ENCODE measurements around the gene ASIC3. TPM values are rescaled to one million over a fixed set of nuclear protein-coding genes. Genes with fewer than 3 reads are reported as not detected.
A peak's percentile ranks its signal among the peaks of the same experiment; 100 is the strongest.

Gene ASIC3
- polyA plus RNA-seq (2013, experiment 1 of 2) = 0.99 TPM
- 1.0 TPM for polyA plus RNA-seq (2013, experiment 2 of 2)

DNA sequence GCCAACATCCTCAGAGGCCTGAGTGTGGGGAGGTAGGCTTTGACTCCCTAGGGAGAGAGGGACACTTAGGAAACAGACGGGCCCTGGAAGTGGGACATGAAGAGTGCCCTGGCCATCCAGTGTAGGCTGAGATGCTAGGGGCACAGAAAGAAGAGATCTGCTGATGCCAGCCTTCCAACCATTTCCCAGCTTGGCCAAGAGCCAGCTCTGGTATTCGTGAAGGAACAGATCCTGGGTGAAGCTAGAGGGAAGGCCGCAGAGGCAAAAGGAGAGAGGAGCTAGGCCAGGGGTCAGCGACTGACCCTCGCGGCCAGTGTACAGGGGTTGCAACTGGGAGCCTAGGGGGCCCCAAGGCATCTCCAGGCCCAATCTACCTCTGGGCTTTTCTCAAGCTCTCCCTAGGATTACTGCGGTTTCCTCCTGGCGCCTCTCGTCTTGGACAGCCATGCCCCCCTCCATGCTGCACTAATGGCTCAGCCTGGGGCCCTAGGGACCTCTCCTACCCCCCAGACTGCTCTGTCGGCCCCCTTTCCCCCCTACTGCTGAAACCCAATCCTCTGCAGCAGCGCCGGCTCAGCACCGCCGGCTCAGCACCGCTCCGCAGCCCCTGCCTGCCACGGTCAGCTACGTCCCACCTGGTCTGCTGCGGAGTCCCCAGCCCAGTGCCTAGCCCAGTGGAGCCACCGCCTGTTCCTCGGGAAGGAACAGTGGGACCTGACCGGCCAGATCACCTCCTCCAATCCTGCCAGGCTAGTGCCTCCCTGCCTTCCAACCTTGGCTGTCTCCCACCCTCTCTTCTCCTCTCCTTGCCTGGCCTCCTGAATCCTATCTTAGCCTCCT lies at the start of gene ASIC3:
TSS of gene ASIC3 (plus strand) at position 556 of the 840 bp plus-strand sequence. CDS start 355 bp downstream, outside the sequence.
- H2BK12ac ChIP-seq (ENCODE audit: low read length in 2 of 2) = no peak within 1 kb of the TSS
- no peak within 1 kb of the TSS for H4K8ac ChIP-seq (ENCODE audit: low read length)
- H3K27ac ChIP-seq (ENCODE audit: low read length, poor library complexity, severe bottlenecking) = no peak within 1 kb of the TSS
- H3K18ac ChIP-seq (ENCODE audit: low read depth in 1 of 2, low read length in 2 of 2) = no peak within 1 kb of the TSS
- no peak within 1 kb of the TSS for H3K14ac ChIP-seq (ENCODE audit: low read length in 2 of 2)
- no peak within 1 kb of the TSS for H2AK5ac ChIP-seq (ENCODE audit: low read length, severe bottlenecking)
- no peaks in the 10 kb centered on the region for H3K9me3 ChIP-seq (ENCODE audit: control insufficient read depth, low read length)
- peaks cover 8 to 16% of the 10 kb centered on the region in 2 experiments for H3K27me3 ChIP-seq (ENCODE audit: control insufficient read depth in 1 of 2, insufficient read depth in 1 of 2, low read length in 2 of 2)
- no peak within 1 kb of the TSS for H3K4ac ChIP-seq (ENCODE audit: low read depth in 1 of 2, low read length in 2 of 2)
- no peak within 1 kb of the TSS for H2BK5ac ChIP-seq (ENCODE audit: low read depth, low read length, poor library complexity, severe bottlenecking)
- WGBS = 88% methylated on average over 22 of the region's 22 CpGs
- no peak for DNase-seq
- H3K79me1 ChIP-seq (replicated peaks; ENCODE audit: low read length, poor library complexity, severe bottlenecking) = no peaks in the 10 kb centered on the region
- no peak within 1 kb of the TSS for H3K4me2 ChIP-seq (ENCODE audit: low read length, poor library complexity, severe bottlenecking)
- no peak within 1 kb of the TSS for H3K23ac ChIP-seq (ENCODE audit: low read length in 2 of 2)
- peak within 1 kb of the TSS; percentile 55 for H3K9ac ChIP-seq (ENCODE audit: low read length)
- no peak within 1 kb of the TSS for H2AFZ ChIP-seq (ENCODE audit: low read depth, low read length)
- H4K91ac ChIP-seq (ENCODE audit: low read length) = peak within 1 kb of the TSS; percentile 52
- H2BK15ac ChIP-seq (ENCODE audit: low read depth, poor library complexity, severe bottlenecking) = peak within 1 kb of the TSS; percentile 83
- peaks cover 17% of the 10 kb centered on the region for H3K4me1 ChIP-seq (ENCODE audit: control insufficient read depth, insufficient read depth, low read depth, low read length)
- H3K36me3 ChIP-seq (ENCODE audit: control insufficient read depth in 1 of 2, insufficient read depth in 2 of 2, low read depth in 1 of 2, low read length in 2 of 2) = peaks cover 11 to 46% of the 10 kb centered on the region in 2 experiments
- no peak within 1 kb of the TSS for H2BK120ac ChIP-seq (ENCODE audit: low read depth, low read length)
- H3K4me3 ChIP-seq (ENCODE audit: insufficient read depth in 1 of 2, low read depth in 1 of 2, low read length in 2 of 2) = no peak within 1 kb of the TSS

DNA sequence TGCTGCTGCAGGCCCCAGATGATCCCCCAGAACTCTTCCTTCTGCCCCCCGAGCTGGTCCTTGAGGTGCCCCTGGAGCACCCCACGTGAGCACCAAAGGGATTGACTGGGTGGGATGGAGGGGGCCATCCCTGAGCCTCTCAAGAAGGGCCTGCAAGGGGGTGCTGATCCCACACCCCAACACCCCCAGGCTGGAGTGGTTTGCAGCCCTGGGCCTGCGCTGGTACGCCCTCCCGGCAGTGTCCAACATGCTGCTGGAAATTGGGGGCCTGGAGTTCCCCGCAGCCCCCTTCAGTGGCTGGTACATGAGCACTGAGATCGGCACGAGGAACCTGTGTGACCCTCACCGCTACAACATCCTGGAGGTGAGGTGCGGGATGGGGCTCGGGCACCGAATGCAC lies 49.3 kb upstream of the ASIC3 start:
- Histone ChIP-seq H3K4me2 (ENCODE audit: low read length, poor library complexity, severe bottlenecking) (no peak overlapping the region), H3K27me3 (ENCODE audit: control insufficient read depth in 1 of 2, insufficient read depth in 1 of 2, low read length in 2 of 2) (peaks cover 22 to 63% of the 10 kb centered on the region in 2 experiments), H4K8ac (ENCODE audit: low read length) (no peak overlapping the region), H3K4me1 (ENCODE audit: control insufficient read depth, insufficient read depth, low read depth, low read length) (peaks cover 2% of the 10 kb centered on the region), H3K9me3 (ENCODE audit: control insufficient read depth, low read length) (no peaks in the 10 kb centered on the region), H2BK120ac (ENCODE audit: low read depth, low read length) (no peak overlapping the region), H2AFZ (ENCODE audit: low read depth, low read length) (no peak overlapping the region), H4K91ac (ENCODE audit: low read length) (no peak overlapping the region), H3K4ac (ENCODE audit: low read depth in 1 of 2, low read length in 2 of 2) (no peak overlapping the region), H3K36me3 (ENCODE audit: control insufficient read depth in 1 of 2, insufficient read depth in 2 of 2, low read depth in 1 of 2, low read length in 2 of 2) (no peaks in the 10 kb centered on the region), H3K23ac (ENCODE audit: low read length in 2 of 2) (no peak overlapping the region), H3K14ac (ENCODE audit: low read length in 2 of 2) (no peak overlapping the region), H3K9ac (ENCODE audit: low read length) (no peak overlapping the region), H2AK5ac (ENCODE audit: low read length, severe bottlenecking) (no peak overlapping the region), H2BK15ac (ENCODE audit: low read depth, poor library complexity, severe bottlenecking) (no peak overlapping the region), H3K18ac (ENCODE audit: low read depth in 1 of 2, low read length in 2 of 2) (no peak overlapping the region), H3K79me1 (replicated peaks; ENCODE audit: low read length, poor library complexity, severe bottlenecking) (no peaks in the 10 kb centered on the region), H3K27ac (ENCODE audit: low read length, poor library complexity, severe bottlenecking) (no peak overlapping the region), H2BK12ac (ENCODE audit: low read length in 2 of 2) (peak overlapping the region in 1 of 2 experiments; percentile 18), H2BK5ac (ENCODE audit: low read depth, low read length, poor library complexity, severe bottlenecking) (no peak overlapping the region), H3K4me3 (ENCODE audit: insufficient read depth in 1 of 2, low read depth in 1 of 2, low read length in 2 of 2) (no peak overlapping the region)
- no peak for DNase-seq
- 94% methylated on average over 12 of the region's 12 CpGs for WGBS

DNA sequence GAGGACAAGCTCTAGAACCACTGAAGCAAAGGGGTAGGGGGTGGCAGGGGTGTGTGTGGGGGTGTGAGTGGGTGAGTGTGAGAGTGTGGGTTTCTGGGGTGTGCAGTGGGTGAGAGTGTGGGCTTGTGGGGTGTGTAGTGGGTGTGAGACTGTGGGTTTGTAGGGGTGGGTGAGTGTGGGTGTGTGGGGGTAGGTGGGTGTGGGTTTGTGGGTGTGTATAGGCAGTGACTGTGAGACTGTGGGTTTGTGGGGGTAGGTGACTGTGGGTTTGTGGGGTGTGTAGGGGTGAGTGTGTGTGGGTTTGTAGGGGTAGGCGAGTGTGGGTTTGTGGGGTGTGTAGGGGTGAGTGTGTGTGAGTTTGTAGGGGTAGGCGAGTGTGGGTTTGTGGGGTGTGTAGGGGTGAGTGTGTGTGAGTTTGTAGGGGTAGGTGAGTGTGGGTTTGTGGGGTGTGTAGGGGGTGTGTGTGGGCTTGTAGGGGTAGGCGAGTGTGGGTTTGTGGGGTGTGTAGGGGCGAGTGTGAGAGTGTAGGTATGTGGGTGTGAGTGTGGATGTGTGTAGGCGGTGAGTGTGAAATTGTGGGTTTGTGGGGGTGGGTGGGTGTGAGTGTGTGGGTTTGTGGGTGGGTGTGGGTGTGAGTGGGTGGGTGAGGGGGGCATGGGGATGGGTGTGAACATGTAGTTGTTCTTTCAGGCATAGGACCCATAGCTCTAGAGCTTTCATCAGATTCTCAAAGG lies 48.7 kb upstream of the ASIC3 start:
- H3K4ac ChIP-seq (ENCODE audit: low read depth in 1 of 2, low read length in 2 of 2) = no peak overlapping the region
- peaks cover 2% of the 10 kb centered on the region for H3K4me1 ChIP-seq (ENCODE audit: control insufficient read depth, insufficient read depth, low read depth, low read length)
- H2BK120ac ChIP-seq (ENCODE audit: low read depth, low read length) = no peak overlapping the region
- no peak overlapping the region for H2AFZ ChIP-seq (ENCODE audit: low read depth, low read length)
- no peak overlapping the region for H4K91ac ChIP-seq (ENCODE audit: low read length)
- H3K14ac ChIP-seq (ENCODE audit: low read length in 2 of 2) = no peak overlapping the region
- H3K23ac ChIP-seq (ENCODE audit: low read length in 2 of 2) = no peak overlapping the region
- no peak overlapping the region for H3K27ac ChIP-seq (ENCODE audit: low read length, poor library complexity, severe bottlenecking)
- H2BK12ac ChIP-seq (ENCODE audit: low read length in 2 of 2) = peak overlapping the region in 1 of 2 experiments; percentile 18
- H3K4me2 ChIP-seq (ENCODE audit: low read length, poor library complexity, severe bottlenecking) = no peak overlapping the region
- no peak overlapping the region for H2BK15ac ChIP-seq (ENCODE audit: low read depth, poor library complexity, severe bottlenecking)
- no peak overlapping the region for H3K4me3 ChIP-seq (ENCODE audit: insufficient read depth in 1 of 2, low read depth in 1 of 2, low read length in 2 of 2)
- no peak overlapping the region for H2AK5ac ChIP-seq (ENCODE audit: low read length, severe bottlenecking)
- WGBS = 93% methylated on average over 5 of the region's 5 CpGs
- no peak overlapping the region for H4K8ac ChIP-seq (ENCODE audit: low read length)
- H3K9ac ChIP-seq (ENCODE audit: low read length) = no peak overlapping the region
- DNase-seq = no peak
- H3K9me3 ChIP-seq (ENCODE audit: control insufficient read depth, low read length) = no peaks in the 10 kb centered on the region
- no peak overlapping the region for H2BK5ac ChIP-seq (ENCODE audit: low read depth, low read length, poor library complexity, severe bottlenecking)
- H3K79me1 ChIP-seq (replicated peaks; ENCODE audit: low read length, poor library complexity, severe bottlenecking) = no peaks in the 10 kb centered on the region
- H3K36me3 ChIP-seq (ENCODE audit: control insufficient read depth in 1 of 2, insufficient read depth in 2 of 2, low read depth in 1 of 2, low read length in 2 of 2) = no peaks in the 10 kb centered on the region
- H3K27me3 ChIP-seq (ENCODE audit: control insufficient read depth in 1 of 2, insufficient read depth in 1 of 2, low read length in 2 of 2) = peaks cover 22 to 67% of the 10 kb centered on the region in 2 experiments
- no peak overlapping the region for H3K18ac ChIP-seq (ENCODE audit: low read depth in 1 of 2, low read length in 2 of 2)

GRCh38 chr7:151000897-151001495 lies 47.3 kb upstream of the ASIC3 start:
- H3K9ac ChIP-seq (ENCODE audit: low read length) = no peak overlapping the region
- no peak overlapping the region for H2BK12ac ChIP-seq (ENCODE audit: low read length in 2 of 2)
- no peak overlapping the region for H2BK5ac ChIP-seq (ENCODE audit: low read depth, low read length, poor library complexity, severe bottlenecking)
- H3K23ac ChIP-seq (ENCODE audit: low read length in 2 of 2) = no peak overlapping the region
- no peak overlapping the region for H3K14ac ChIP-seq (ENCODE audit: low read length in 2 of 2)
- peaks cover 24 to 63% of the 10 kb centered on the region in 2 experiments for H3K27me3 ChIP-seq (ENCODE audit: control insufficient read depth in 1 of 2, insufficient read depth in 1 of 2, low read length in 2 of 2)
- H3K9me3 ChIP-seq (ENCODE audit: control insufficient read depth, low read length) = no peaks in the 10 kb centered on the region
- no peak overlapping the region for H3K4me2 ChIP-seq (ENCODE audit: low read length, poor library complexity, severe bottlenecking)
- H3K18ac ChIP-seq (ENCODE audit: low read depth in 1 of 2, low read length in 2 of 2) = no peak overlapping the region
- H2AFZ ChIP-seq (ENCODE audit: low read depth, low read length) = no peak overlapping the region
- no peak overlapping the region for H3K27ac ChIP-seq (ENCODE audit: low read length, poor library complexity, severe bottlenecking)
- H3K4ac ChIP-seq (ENCODE audit: low read depth in 1 of 2, low read length in 2 of 2) = no peak overlapping the region
- peak overlapping the region; percentile 74 for H4K91ac ChIP-seq (ENCODE audit: low read length)
- H2BK15ac ChIP-seq (ENCODE audit: low read depth, poor library complexity, severe bottlenecking) = no peak overlapping the region
- H3K4me1 ChIP-seq (ENCODE audit: control insufficient read depth, insufficient read depth, low read depth, low read length) = peaks cover 2% of the 10 kb centered on the region
- H3K79me1 ChIP-seq (replicated peaks; ENCODE audit: low read length, poor library complexity, severe bottlenecking) = no peaks in the 10 kb centered on the region
- no peak for DNase-seq
- 94% methylated on average over 10 of the region's 13 CpGs for WGBS
- no peak overlapping the region for H3K4me3 ChIP-seq (ENCODE audit: insufficient read depth in 1 of 2, low read depth in 1 of 2, low read length in 2 of 2)
- no peak overlapping the region for H2AK5ac ChIP-seq (ENCODE audit: low read length, severe bottlenecking)
- no peak overlapping the region for H2BK120ac ChIP-seq (ENCODE audit: low read depth, low read length)
- H3K36me3 ChIP-seq (ENCODE audit: control insufficient read depth in 1 of 2, insufficient read depth in 2 of 2, low read depth in 1 of 2, low read length in 2 of 2) = no peaks in the 10 kb centered on the region
- H4K8ac ChIP-seq (ENCODE audit: low read length) = no peak overlapping the region
